Uterus (tissue), 4 donors: ENCODE measurements around the gene DNAJC7. TPM values are rescaled to one million over a fixed set of nuclear protein-coding genes. Genes with fewer than 3 reads are reported as not detected.

Experiments
- DNase-seq, 2 donors: peaks; one replicate each; pipeline ENCODE4 v3.0.0-alpha.2; 2019 to 2020
- H3K27ac ChIP-seq, 2 donors: fragments of 200-600 bp; sonication (generic); 1 replicate in 1 of 2; 2 replicates in 1 of 2; pipeline ENCODE4 v1.5.1; 2016 to 2018
- H3K27me3 ChIP-seq, 2 donors: fragments of 200-600 bp; sonication (generic); one replicate each; pipeline ENCODE4 v1.5.1; 2018 to 2019; ENCODE audit warnings: control low read depth in 1 of 2
- H3K36me3 ChIP-seq, 2 donors: fragments of 200-600 bp; sonication (generic); one replicate each; pipeline ENCODE4 v1.5.1; 2019; ENCODE audit warnings: control low read depth in 1 of 2
- H3K4me1 ChIP-seq, 2 donors: fragments of 200-600 bp; sonication (generic); one replicate each; pipeline ENCODE4 v1.5.1; 2018 to 2019; ENCODE audit warnings: control low read depth in 1 of 2
- H3K4me3 ChIP-seq, 2 donors: fragments of 200-600 bp; sonication (generic); 1 replicate in 1 of 2; 2 replicates in 1 of 2; pipeline ENCODE4 v1.5.1; 2018 to 2019; ENCODE audit warnings: mild to moderate bottlenecking in 1 of 2
- H3K9me3 ChIP-seq, 2 donors: fragments of 200-600 bp; sonication (generic); one replicate each; pipeline ENCODE4 v1.5.1; 2019; ENCODE audit warnings: control low read depth in 1 of 2
- POLR2A ChIP-seq, 2 donors: fragments of 450-650 bp; IDR thresholded peaks; one replicate each; pipeline ENCODE4 v1.6.1; 2016; ENCODE audit warnings: antibody characterized with exemption in 2 of 2, mild to moderate bottlenecking in 1 of 2, moderate library complexity in 1 of 2
- intact Hi-C: fragments of 100-400 bp; cut with DNase I; formaldehyde crosslinking; loops from one replicate; pipeline ENCODE4 v1.15.1; 2023; ENCODE audit warnings: low total_unique reads
- total RNA-seq, 4 donors: library from RNA; depleted of rRNA in 3 of 4; stranded (reverse); fragments of >200 nt in 3 of 4; gene quantifications; one replicate each; pipeline versions ENCODE4 v1.1.0 to v1.2.4, GENCODE V29; 2014 to 2023
- TF ChIP-seq, protein P1 (sequence below), 4 experiments: fragments of 200-600 bp in 2 of 4; fragments of 450-650 bp in 2 of 4; sonication (generic) in 2 of 4; IDR thresholded peaks; one replicate each; pipeline ENCODE4 v1.5.1; 2016 to 2019; ENCODE audit warnings: antibody characterized with exemption in 4 of 4, mild to moderate bottlenecking in 2 of 4, moderate library complexity in 1 of 4
- donor health status: DM: yes; HTN: yes; CAD: no.

DNAJC7 gene
- total RNA-seq, 4 donors from 2014 or later, result 25.1 to 107 (median 53.1) TPM

- Histone ChIP-seq H3K4me1 (peaks cover 0 to 9% of the 10 kb centered on the region in 2 donors), H3K36me3 (no peaks in the 10 kb centered on the region), H3K4me3 (peak overlapping the region; percentile 79 to 92), H3K9me3 (no peaks in the 10 kb centered on the region), H3K27ac (peak overlapping the region; percentile 85 to 91), H3K27me3 (no peaks in the 10 kb centered on the region)
- TF ChIP-seq, protein P1, sequence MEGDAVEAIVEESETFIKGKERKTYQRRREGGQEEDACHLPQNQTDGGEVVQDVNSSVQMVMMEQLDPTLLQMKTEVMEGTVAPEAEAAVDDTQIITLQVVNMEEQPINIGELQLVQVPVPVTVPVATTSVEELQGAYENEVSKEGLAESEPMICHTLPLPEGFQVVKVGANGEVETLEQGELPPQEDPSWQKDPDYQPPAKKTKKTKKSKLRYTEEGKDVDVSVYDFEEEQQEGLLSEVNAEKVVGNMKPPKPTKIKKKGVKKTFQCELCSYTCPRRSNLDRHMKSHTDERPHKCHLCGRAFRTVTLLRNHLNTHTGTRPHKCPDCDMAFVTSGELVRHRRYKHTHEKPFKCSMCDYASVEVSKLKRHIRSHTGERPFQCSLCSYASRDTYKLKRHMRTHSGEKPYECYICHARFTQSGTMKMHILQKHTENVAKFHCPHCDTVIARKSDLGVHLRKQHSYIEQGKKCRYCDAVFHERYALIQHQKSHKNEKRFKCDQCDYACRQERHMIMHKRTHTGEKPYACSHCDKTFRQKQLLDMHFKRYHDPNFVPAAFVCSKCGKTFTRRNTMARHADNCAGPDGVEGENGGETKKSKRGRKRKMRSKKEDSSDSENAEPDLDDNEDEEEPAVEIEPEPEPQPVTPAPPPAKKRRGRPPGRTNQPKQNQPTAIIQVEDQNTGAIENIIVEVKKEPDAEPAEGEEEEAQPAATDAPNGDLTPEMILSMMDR (IDR thresholded peaks at IDR 0.05), result no peak
- no peak for TF ChIP-seq POLR2A (IDR thresholded peaks at IDR 0.05)
- DNase-seq, result no peak
- intact Hi-C loops, result loop anchor here (10.0 kb wide), 2 partner anchors 57 to 147 kb away; partner anchors contain the start of genes DHX58 and NKIRAS2
Observed at GRCh38 chr17:41967141-41967920, 49.9 kb downstream of the DNAJC7 start.

DNA sequence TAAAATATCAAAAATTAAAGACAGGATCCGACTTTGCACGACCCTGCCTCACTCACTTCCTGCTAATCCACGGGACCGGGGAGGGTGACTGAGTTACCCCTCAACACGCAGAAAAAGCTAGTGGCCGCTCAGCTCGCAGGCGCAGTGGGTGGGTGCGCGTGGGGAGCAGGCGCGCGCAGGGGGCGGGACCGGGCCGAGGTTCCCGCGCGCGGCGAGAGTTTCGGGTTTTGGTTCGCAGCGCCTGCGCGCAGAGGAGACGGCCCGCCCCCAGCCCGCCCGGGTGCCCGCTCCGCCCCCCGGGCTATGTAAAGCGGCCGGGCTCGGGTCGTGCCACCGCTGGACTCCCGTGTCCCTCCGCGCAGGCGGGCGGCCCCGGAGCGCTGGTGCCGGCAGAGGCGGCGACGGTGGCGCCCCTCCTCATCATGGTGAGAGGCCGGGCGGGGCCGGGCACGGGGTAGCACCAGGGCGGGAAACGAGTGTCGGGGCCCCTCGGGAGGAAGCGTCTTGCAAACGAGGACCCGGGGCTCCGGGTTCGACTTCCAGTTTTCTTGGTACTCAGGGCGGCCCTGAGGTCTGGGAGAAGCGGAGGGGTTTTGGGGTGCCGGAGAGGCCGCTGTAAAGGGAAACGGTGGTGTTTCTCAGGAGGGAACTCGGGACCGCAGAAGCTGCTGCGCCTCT, 50.6 kb downstream of the DNAJC7 start, which contains the start of gene CNP:
Gene CNP, plus strand, starts transcription at position 333 of the 678 bp plus-strand sequence. Its CDS starts 90 bp downstream, at position 423.
- H3K27me3 ChIP-seq, result no peaks in the 10 kb centered on the region
- DNase-seq, result peak; percentile 87 to 92
- TF ChIP-seq, protein P1 (IDR thresholded peaks at IDR 0.05), result peak in 1 of 4 experiments; percentile 34
- peak; percentile 73 to 86 for TF ChIP-seq POLR2A (IDR thresholded peaks at IDR 0.05)
- peak within 1 kb of the TSS; percentile 85 to 91 for H3K27ac ChIP-seq
- H3K4me1 ChIP-seq, result peaks cover 0 to 9% of the 10 kb centered on the region in 2 donors
- intact Hi-C loops, result loop anchor here (10.0 kb wide), 2 partner anchors 58 to 148 kb away; partner anchors contain the start of genes DHX58 and NKIRAS2
- no peaks in the 10 kb centered on the region for H3K9me3 ChIP-seq
- H3K36me3 ChIP-seq, result no peaks in the 10 kb centered on the region
- H3K4me3 ChIP-seq, result peak within 1 kb of the TSS; percentile 79 to 92

- intact Hi-C loops, result loop anchor here (10.0 kb wide), 2 partner anchors 59 to 149 kb away; partner anchors contain the start of genes DHX58 and NKIRAS2
- H3K4me1 ChIP-seq, result peaks cover 0 to 9% of the 10 kb centered on the region in 2 donors
- TF ChIP-seq, protein P1 (IDR thresholded peaks at IDR 0.05), result no peak
- no peak for TF ChIP-seq POLR2A (IDR thresholded peaks at IDR 0.05)
- H3K4me3 ChIP-seq, result peak overlapping the region; percentile 79 to 92
- DNase-seq, result peak; percentile 55 to 63
- no peaks in the 10 kb centered on the region for H3K36me3 ChIP-seq
- no peaks in the 10 kb centered on the region for H3K27me3 ChIP-seq
- H3K27ac ChIP-seq, result peak overlapping the region; percentile 85 to 91
- no peaks in the 10 kb centered on the region for H3K9me3 ChIP-seq
Observed at GRCh38 chr17:41965694-41966462, 51.4 kb downstream of the DNAJC7 start.

DNA sequence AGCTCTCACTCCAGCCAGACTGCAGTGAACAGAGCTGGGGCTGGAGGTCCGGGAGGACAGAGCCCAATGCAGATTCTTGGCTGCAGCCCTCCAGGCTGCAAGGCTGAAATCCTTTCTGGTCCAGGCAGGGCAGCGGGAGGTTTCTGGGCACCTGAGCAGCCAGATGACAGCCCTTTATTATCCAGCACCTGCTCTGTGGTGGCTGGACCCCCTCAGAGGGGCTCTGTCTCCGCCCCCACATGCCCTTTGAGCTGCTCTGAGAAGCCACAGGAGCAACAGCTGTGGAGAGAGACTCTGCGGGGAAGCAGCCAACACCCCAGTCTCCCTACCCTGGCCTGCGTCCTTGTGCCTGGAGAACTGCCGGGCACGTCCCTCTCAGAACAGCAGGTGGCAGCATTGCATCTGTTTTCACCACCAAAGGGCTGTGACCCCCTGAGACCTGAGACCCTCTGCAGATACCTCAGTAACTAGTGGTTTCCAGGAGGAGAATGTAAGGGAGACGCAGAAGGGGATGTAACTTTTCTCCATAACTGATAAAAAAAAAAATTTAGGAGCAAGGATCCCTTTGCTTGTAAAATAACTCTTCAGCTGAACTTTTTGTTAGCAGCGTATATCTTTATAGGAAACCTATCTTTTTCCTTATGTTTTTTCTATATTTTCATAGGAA, 54.3 kb downstream of the DNAJC7 start:
- Histone ChIP-seq H3K4me1 (peaks cover 0 to 9% of the 10 kb centered on the region in 2 donors), H3K4me3 (no peak overlapping the region), H3K27me3 (no peaks in the 10 kb centered on the region), H3K27ac (no peak overlapping the region), H3K9me3 (no peaks in the 10 kb centered on the region), H3K36me3 (no peaks in the 10 kb centered on the region)
- peak; percentile 74 to 82 for DNase-seq
- intact Hi-C loops, result loop anchor here (10.0 kb wide), 2 partner anchors 62 to 152 kb away; partner anchors contain the start of genes DHX58 and NKIRAS2
- TF ChIP-seq, protein P1 (IDR thresholded peaks at IDR 0.05), result peak; percentile 79 to 85 (median 80)
- no peak for TF ChIP-seq POLR2A (IDR thresholded peaks at IDR 0.05)
